ENCODE measurements around the gene SRXN1.
A peak's percentile ranks its signal among the peaks of the same experiment; 100 is the strongest.

The SRXN1 gene

GRCh38 chr20:675453-676314 lies 22.7 kb upstream of the SRXN1 start, which contains the start of gene SCRT2:
TSS of gene SCRT2 (minus strand) at chr20:675802. CDS start at chr20:675601, 201 bp downstream.
- DNase-seq (ENCODE audit: low read depth in 2 of 2): no peak

- no peak for DNase-seq (ENCODE audit: low read depth in 2 of 2)
These were observed 22.0 kb upstream of the SRXN1 start for GRCh38 chr20:675033-675452.

GRCh38 chr20:673603-674001 lies 20.6 kb upstream of the SRXN1 start:
- no peak for DNase-seq (ENCODE audit: low read depth in 2 of 2)

GRCh38 chr20:672963-673602 lies 20.1 kb upstream of the SRXN1 start:
- no peak for DNase-seq (ENCODE audit: low read depth in 2 of 2)

- DNase-seq (ENCODE audit: low read depth in 2 of 2): no peak
These were observed 18.4 kb upstream of the SRXN1 start for GRCh38 chr20:671252-672030.

GRCh38 chr20:669573-669972 lies 16.6 kb upstream of the SRXN1 start:
- no peak for DNase-seq (ENCODE audit: low read depth in 2 of 2)

GRCh38 chr20:668638-669037 lies 15.6 kb upstream of the SRXN1 start:
- DNase-seq (ENCODE audit: low read depth in 2 of 2): no peak

GRCh38 chr20:668050-668449 lies 15.1 kb upstream of the SRXN1 start:
- DNase-seq (ENCODE audit: low read depth in 2 of 2): no peak

- DNase-seq (ENCODE audit: low read depth in 2 of 2): peak in 1 of 2 donors; percentile 29
These were observed 14.5 kb upstream of the SRXN1 start for GRCh38 chr20:667351-668034.

- DNase-seq (ENCODE audit: low read depth in 2 of 2): no peak
These were observed 13.9 kb upstream of the SRXN1 start for GRCh38 chr20:666877-667276.

- DNase-seq (ENCODE audit: low read depth in 2 of 2): no peak
These were observed 12.3 kb upstream of the SRXN1 start for GRCh38 chr20:665276-665675.

GRCh38 chr20:664576-664975 lies 11.6 kb upstream of the SRXN1 start:
- DNase-seq (ENCODE audit: low read depth in 2 of 2): no peak

GRCh38 chr20:664151-664550 lies 11.2 kb upstream of the SRXN1 start:
- DNase-seq (ENCODE audit: low read depth in 2 of 2): no peak

GRCh38 chr20:663315-664090 lies 10.5 kb upstream of the SRXN1 start:
- DNase-seq (ENCODE audit: low read depth in 2 of 2): no peak

- DNase-seq (ENCODE audit: low read depth in 2 of 2): no peak
These were observed 9.5 kb upstream of the SRXN1 start for GRCh38 chr20:662277-663192.

- no peak for DNase-seq (ENCODE audit: low read depth in 2 of 2)
These were observed 8.7 kb upstream of the SRXN1 start for GRCh38 chr20:661474-662270.

- DNase-seq (ENCODE audit: low read depth in 2 of 2): no peak
These were observed 5.8 kb upstream of the SRXN1 start for GRCh38 chr20:658731-659291.

- DNase-seq (ENCODE audit: low read depth in 2 of 2): no peak
These were observed 5.2 kb upstream of the SRXN1 start for GRCh38 chr20:658202-658601.

Data from stimulated activated CD8-positive, alpha-beta memory T cell treated with anti-CD3 and anti-CD28 coated beads, Interleukin-15, amount 100 ng/mL, for 4 hours (primary cell).